HG02840 (cell line): ENCODE measurements around the gene SNCAIP.

Experiments
- ATAC-seq: cut with Tn5 transposase; IDR thresholded peaks from one replicate; pipeline ENCODE4 v1.9.1; 2021; ENCODE audit warnings: mild to moderate bottlenecking, moderate library complexity, moderate number of reproducible peaks; ENCODE audit not compliant: unreplicated experiment, low FRiP score

The SNCAIP gene

DNA sequence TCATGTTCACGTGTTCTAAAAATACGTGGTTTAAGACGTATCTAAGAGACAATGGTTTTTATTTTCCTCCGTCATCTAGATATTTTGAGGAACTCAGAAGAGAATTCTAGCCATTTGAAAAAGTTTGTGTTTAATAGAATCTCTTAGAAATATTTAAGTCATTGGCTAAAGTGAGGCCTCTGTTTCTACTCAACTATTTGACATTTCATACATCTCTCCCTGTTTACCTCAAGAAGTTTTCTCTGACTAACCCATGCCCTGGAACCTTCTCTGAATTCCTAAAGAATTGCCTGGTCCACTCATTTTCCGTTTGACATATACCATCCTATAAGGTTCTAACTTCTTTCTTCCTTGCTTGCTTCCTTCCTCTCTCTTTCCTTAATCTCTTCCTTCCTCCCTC lies 178.7 kb downstream of the SNCAIP start:
- ATAC-seq, result no peak

GRCh38 chr5:122492675-122493074 lies 180.6 kb downstream of the SNCAIP start:
- no peak for ATAC-seq

GRCh38 chr5:122493091-122494021 lies 181.3 kb downstream of the SNCAIP start:
- ATAC-seq, result no peak

GRCh38 chr5:122494109-122494508 lies 182.1 kb downstream of the SNCAIP start:
- ATAC-seq, result no peak

DNA sequence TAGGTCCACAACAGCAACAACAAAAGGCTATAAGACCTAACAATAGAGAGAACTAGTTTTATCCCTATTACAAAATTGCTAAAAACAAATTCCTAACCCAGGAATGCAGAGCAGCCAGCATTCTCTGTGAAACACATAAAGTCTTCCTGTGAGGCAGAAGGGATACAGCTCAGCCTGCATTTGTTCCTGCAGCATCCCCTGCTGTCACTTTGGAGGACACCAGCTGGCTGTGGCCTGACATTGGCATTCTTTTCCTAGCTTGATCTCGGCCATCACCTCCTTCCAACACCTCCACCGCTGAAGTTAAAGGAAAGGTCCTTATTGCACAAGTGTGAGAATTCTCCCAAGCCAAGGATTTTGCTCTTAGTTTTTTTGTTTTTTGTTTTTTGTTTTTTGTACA lies 186.1 kb downstream of the SNCAIP start:
- no peak for ATAC-seq

GRCh38 chr5:122499585-122499984 lies 187.5 kb downstream of the SNCAIP start:
- ATAC-seq, result no peak

DNA sequence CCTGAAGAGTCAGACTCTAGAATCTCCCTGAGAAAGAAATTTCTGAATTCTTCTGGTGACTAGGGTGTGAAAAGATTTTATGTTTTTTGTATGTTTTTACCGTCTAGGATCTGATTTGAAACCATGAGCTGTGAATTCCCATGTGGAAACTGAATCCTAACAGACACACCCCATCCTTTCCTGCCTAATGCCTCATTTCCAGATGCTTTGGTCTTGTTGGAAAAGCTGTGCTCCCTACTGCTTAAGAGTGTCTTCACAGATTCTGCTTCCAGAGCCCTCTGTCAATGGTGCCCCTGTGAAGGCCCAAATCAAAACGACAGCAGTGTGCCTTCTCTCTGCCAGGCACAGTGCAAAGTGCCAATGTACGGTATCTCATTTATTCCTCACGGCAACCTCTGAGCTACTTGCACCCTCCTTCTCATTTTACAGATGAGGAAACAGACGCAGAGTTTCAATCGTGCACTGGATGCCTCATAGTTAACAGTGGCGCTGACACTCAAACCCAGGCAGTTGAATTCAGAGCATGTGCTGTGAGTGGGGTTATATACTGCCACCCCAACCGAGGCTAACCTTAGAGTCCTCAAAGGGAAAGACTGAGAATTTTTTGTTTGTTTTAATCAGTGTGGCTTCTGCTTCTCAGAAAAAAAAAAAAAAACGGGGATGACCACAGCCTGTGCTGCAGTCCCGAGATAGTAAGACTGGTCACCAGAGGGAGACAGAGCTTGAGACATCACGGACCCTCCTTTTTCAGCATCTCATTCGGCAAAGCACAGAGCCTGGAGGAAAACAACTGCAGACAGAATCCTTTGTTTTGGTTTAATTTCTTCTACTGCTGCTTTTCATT lies 188.4 kb downstream of the SNCAIP start:
- no peak for ATAC-seq

DNA sequence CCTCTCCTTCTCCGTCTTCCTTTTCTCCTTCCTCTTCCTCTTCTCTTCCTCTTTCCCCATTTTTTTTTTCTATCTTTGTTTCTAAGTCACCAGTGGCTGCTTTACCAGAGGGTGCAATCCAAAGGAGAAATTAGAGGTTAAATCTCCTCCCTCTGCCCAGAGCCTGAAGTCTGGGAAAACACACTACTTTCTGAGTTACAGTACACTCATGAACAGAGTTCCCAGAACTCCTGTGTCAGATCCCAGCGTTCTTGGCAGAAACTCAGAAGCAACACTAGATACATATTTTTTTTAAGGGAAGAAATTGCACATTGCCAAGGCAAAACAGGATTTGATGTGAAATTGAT lies 189.0 kb downstream of the SNCAIP start:
- ATAC-seq, result no peak

DNA sequence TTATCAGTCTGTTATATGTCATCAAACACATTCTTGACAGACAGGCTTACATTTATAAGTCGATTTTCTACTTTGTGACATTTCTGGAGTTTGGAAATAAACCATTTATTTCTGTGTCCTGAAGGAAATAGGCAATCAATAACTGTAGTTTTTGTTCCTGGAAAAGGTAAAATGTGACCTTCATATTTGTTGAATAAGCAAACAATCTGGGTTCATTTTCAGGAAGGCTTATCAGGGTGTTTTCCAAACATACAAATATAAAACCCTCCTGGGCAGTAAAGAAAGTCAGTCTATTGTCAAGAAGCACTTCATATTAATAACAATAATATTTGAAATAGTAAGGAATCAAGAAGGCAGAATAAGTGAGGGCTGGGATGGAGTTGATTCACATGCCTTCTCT lies 195.0 kb downstream of the SNCAIP start:
- no peak for ATAC-seq

DNA sequence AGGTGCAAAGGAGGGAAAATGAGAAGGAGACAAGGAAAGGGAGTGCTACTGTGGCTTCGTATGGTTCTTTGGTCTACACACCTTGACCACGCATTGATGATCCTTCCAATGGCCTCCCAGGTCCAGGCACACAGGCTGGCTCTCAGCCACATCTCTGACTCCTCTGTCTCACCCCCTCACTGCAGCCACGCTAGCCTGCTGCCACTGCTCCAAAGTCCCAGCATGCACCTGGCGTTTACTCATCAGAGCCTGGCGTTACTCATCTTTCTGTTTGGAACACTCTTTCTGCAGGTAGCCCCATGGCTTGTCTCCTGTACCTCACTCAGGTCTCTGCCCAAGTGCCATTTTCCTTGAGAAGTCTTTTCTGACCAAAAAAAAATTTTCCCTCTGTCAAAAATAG lies 195.5 kb downstream of the SNCAIP start:
- ATAC-seq, result no peak

DNA sequence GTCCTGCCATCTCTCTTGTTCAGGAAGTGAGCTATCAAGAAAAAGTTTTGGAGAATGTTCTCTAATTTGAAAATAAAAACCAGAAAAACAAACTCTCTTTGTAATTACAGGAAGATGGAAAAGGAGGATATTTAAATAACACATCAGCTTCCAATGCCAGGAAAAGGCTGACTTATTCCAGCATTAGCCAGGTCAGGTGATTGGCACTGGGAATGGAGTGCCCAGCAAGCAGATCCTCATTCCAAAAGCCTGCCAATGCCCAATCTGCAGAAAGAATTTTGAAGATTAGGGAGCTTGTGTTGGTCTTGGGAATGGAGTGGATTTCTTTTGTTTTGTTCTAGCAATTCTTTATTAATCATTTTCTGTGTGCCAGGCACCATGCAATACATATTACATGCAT lies 196.6 kb downstream of the SNCAIP start:
- no peak for ATAC-seq
